Mucosa of gallbladder (tissue), 1 donor: ENCODE results near the gene SMARCB1. TPM values are rescaled to one million over a fixed set of nuclear protein-coding genes. Genes with fewer than 3 reads are reported as not detected.

Experiments used
- DNase-seq: peaks from one replicate; pipeline ENCODE4 v3.0.0-alpha.2; 2020; ENCODE audit warnings: low spot score
- total RNA-seq: library from RNA; stranded (reverse); gene quantifications from one replicate; pipeline ENCODE4 v1.2.1, GENCODE V29; 2021
- donor health status: DM: no; HTN: no; CAD: no.

The SMARCB1 gene
- total RNA-seq, 1 donor from 2014 or later = 70.7 TPM

DNA sequence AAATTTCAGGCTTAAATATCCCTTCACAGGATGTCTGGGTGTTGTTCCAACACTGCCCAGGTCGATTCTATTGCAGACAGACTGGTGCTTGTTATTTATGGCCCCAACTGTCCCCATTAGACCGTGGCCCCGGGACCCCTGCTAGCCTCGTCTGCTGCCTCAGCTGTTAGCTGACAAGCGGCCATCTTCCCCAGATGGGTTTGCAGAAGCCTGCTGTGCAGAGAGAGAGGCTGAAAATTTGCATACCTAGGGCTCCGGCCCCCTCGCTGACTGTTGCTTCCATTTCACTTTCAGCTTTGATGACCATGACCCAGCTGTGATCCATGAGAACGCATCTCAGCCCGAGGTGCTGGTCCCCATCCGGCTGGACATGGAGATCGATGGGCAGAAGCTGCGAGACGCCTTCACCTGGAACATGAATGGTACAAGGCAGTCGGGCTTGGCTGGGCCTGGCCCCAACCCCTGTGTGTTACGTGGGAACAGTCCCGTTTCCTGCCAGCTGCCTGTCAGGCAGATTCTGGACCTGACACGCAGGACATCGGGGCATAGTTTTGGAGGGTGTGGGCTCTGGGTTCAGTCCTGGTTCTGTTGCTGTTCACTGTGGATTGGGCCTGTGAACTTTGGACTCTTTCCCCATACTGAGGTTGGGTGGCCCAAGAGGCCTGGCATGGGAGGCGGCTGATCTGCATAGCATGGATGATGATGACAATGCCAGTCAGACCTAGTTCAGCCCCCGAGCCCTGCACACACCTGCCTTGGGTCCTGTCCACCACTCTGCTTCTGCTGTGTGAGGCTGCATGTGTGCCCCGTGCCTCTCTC is 16.4 kb downstream of the SMARCB1 start:
- DNase-seq = no peak

DNA sequence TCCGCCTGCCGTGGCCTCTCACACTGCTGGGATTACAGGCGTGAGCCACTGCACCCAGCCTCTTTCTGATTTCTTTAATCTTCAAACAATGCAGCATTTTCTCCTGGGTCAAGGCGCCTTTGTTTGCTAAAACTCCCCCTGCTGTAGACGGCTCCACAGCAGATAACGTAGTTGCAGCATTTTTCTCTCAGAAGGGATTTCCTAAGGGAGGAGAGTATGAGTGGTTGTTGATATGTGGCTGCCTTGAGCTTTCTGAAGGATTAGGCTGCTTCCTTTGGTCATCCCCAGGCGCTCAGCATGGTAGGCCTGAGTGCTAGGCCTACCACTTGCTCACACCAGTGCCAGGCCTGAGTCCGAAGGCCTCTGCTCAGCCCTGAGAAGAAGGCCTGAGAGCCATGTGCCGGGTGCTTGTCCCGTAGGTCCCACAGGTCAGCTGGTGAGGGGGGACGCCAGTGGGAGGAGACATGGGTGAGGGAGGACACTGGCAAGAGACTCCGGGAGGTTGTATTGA is 18.1 kb downstream of the SMARCB1 start:
- DNase-seq = no peak

DNA sequence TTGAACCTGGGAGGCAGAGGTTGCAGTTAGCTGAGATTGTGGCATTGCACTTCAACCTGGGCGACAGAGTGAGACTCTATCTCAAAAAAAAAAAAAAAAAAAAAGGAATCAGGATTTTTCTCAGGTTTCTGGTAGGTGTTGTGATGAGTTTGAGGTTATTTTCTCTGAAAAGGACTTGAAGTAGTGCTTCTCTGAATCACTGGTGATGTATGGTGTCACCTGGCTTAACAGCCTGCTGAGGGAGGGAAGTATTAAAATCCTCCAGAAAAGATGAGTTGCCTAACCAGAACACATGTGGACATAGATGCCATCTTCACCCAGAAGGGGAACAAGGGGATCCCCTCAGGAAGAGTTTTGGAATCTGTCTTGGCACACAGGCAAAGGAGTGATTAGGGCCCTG is 20.1 kb downstream of the SMARCB1 start:
- no peak for DNase-seq

DNA sequence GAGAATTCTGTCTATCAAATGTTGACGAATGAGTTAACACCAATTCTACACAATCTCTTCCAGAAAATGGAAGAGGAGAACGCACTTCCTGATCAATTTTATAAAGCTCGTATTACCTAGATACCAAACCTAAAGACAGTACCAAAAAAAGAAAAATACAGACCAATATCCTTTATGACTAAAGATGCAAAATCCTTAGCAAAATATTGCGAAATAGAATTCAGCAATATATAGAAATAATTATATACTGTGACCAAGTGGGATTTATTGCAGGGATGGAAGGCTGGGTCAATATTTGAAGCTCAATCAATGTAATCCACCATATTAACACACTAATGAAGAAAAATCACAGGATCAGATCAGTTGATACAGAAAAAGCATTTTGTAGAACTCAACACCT is 25.6 kb downstream of the SMARCB1 start:
- DNase-seq = no peak

DNA sequence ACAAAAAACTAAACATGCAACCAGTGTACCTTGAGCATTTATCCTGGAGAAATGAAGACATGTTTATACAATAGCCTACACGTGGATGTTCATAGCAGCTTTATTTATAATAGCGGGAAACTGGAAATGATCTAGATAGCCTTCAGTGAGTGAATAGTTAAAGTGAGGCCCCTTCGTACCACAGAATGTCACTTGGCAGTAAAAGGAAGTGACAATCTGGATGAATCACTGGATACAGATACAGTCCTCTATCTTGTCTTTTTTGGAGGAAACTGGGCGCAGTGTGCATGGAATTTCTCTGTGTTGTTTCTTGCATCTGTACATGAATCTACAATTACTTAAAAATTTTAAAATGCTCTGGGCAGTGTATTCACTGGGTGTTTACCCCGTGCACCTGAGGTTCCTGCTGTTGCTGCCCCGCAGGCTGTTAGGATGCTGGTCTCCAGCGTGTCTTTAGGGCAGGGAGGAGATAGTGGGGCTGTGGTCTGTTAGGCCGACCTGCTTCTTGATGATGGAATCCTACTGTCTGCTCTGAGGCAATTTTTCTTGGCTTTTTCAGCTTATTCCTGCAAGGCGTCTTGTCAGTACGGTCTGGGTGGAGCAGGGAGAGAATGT is 28.9 kb downstream of the SMARCB1 start:
- no peak for DNase-seq

DNA sequence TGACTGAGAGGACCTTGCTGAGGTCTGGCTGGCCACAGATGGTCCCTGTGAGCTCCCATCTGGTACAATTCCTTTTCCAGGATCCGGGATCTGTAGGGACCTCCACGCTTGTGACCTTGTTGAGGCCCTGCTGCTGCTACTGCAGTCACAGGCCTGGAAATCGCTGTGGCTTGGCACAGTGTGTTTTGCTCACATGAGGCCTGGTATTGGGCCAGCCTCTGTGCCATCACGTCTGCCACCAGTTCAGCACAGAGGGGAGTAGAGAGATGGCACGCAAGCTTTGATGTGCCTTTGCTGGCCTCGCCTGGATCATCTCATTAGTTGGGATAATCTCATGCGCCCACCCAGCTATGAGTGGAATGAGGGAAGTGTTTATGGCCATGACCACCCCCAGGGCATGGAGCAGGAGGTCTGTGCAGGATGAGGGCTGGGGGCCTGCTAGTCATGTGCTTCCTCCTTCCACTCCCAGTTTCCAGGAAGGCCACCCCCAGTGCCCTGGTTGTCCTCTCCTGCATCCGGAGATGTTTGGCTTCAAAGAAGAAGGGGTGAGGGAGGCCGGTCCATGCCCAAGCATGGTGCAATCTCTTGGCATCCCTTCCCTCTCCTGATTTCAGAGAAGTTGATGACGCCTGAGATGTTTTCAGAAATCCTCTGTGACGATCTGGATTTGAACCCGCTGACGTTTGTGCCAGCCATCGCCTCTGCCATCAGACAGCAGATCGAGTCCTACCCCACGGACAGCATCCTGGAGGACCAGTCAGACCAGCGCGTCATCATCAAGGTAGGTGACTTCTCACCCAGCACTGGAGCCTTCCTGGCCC is 29.6 kb downstream of the SMARCB1 start:
- DNase-seq = no peak

DNA sequence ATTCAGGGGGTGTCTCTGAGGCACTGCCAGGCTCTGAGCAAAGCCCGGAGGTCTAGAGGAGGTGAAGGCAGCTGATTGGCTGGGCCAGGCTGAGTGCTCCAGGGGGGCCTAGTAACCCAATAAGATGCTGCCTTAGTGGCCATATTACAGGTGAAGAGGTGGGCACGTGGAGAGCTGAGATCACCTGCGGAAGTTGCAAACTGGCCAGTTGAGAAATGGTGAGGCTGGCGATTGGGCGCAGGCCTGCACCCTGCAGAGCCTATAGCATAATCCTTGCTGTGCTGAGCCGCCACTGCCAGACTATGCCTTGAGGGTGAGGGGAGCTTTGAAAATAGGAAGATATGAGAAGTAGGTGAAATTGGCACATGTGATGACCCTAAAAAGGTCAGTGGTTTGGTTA is 30.4 kb downstream of the SMARCB1 start:
- no peak for DNase-seq

DNA sequence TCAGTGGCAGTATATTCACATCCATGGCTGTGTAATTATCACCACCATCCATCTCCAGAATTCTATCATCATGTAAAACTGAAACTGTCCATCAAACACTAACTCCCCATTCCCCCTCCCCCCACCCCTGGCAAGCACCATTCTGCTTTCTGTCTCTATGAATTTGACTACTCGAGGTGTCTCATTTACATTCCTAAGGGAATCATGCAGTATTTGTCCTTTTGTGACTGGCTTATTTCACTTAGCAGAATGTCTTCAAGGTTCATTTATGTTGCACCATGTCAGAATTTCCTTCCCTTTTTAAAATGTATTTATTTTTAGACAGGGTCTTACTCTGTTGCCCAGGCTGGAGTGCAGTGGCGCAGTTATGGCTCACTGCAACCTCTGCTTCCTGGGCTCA is 31.8 kb downstream of the SMARCB1 start:
- no peak for DNase-seq

DNA sequence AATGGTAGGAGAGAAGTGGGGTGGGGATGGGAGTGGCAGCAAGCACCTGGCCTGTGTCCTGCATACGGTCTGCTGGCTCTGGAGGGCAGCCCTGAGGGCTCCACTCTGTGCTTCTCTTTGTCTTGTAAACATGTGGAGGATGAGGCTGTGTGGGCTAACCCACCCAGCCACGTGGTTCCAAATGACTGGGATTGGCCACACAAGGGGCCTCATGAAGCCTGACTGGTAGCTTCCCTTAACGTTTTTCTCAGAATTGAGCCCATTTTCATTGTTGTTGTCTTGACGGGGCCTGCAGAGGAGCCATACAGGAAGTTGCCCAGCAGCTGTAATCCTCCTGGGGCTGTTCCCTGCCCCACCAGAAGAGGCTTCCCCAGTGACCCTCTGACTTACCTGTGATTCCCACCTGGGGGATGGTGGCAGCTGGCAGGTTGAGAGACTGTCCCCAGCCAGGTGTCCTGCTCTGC is 34.0 kb downstream of the SMARCB1 start:
- DNase-seq = no peak

DNA sequence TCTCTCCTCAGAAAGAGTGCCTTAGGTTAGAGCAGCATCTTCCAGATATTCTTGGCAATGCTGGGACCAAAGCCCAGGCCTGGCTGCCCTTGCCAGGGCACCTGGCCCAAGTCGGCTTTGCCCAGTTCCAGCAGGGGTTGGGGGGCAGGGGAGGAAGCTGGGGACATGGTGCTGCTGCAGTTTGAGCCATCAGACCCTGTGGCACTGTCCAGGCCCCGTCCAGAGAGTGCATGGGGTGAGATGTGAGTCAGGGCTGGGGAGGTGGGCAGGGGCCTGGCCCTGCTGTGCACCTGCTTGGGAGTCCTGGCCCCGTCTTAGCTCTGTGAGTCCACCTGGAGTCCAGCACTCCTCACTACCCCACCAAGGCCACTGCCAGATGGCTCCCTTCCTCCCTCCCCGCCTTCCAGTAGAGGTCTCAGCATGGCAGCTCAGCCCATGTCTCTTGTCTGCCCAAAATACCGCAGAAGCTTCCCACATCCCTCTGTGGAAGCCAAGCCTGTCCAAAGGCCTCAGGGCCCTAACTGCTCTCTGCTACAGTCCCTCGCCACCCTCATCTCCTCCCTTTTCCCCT is 35.4 kb downstream of the SMARCB1 start:
- no peak for DNase-seq

DNA sequence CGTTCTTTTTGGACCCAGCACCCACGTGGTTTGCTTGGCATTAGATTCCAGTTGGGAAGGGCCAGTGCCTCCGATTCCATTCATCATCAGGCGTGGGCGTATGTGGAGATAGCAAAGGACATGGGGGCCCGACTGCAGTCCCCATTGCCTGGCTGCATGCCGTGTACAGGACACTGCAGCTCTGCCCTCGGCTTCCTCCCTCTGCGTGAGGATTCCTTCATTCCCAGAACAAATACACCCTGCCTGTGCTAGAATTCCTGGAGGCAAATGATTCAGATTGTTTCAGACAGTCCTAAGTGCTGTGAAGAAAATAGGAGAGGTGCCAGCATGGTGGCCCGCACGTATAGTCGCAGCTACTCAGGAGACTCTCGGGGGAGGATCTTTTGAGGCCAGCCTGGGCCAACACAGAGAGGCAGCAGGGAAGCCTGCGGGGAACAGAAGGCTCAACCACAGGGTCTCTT is 36.6 kb downstream of the SMARCB1 start:
- no peak for DNase-seq

DNA sequence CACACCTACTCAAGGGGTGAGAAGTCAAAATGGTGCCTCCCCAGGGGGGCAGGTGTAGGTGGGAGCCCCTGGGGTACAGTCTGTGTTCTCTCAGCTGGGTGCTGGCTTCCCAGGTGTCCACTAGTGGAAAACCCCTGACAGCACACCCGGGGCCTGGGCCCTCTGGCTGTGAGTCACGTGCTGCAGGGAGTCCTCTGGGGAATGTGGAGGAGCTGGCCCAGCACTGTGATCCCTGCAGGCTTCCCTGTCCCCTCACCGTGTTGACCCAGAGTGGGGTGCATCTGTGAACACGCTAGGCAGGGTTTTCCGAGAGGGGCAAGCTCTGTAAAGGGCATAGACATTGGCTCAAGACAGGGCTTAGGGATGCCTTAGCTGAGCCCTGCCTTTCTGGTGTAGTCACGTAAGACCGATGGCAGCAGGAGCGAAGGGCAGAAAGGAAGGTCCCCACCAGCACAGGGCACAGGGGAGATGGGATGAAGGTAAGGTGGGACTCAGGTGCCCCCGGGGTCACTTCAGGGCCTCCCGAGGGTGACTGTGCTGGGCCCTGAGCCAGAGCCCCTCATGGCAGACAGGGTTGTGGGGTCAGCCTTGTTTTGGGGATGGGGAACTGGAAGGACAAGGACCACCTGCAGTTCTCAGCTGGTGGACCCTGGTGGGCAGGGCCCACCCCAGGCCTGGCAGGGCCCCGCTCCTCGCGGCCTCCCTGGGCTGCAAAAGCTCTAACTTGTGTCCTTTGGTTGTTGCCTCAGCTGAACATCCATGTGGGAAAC is 37.9 kb downstream of the SMARCB1 start:
- no peak for DNase-seq

DNA sequence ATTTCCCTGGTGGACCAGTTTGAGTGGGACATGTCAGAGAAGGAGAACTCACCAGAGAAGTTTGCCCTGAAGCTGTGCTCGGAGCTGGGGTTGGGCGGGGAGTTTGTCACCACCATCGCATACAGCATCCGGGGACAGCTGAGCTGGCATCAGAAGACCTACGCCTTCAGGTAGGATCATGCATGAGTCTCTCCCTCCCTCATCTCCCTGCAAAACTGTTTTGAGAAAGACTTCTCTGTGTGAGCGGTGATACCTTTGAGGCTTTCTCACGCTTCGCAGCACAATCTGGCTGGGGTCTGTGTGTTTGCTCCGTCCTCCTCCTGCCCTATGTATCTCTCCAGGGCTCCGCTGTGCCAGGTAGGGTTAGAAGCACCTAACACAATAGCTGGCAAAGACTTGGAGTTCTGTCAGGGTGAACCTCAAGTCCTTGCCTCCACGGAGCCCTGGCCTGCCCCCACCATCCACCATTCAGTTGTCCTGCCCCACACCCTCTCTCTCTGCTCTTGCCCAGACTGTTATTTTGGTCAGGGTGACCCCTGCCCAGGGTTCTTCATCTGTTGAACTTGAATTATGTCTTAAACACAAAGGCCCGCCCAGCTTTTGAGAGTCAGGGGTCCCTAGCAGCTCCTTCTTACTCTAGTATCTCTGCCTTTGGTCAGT is 38.6 kb downstream of the SMARCB1 start:
- no peak for DNase-seq

DNA sequence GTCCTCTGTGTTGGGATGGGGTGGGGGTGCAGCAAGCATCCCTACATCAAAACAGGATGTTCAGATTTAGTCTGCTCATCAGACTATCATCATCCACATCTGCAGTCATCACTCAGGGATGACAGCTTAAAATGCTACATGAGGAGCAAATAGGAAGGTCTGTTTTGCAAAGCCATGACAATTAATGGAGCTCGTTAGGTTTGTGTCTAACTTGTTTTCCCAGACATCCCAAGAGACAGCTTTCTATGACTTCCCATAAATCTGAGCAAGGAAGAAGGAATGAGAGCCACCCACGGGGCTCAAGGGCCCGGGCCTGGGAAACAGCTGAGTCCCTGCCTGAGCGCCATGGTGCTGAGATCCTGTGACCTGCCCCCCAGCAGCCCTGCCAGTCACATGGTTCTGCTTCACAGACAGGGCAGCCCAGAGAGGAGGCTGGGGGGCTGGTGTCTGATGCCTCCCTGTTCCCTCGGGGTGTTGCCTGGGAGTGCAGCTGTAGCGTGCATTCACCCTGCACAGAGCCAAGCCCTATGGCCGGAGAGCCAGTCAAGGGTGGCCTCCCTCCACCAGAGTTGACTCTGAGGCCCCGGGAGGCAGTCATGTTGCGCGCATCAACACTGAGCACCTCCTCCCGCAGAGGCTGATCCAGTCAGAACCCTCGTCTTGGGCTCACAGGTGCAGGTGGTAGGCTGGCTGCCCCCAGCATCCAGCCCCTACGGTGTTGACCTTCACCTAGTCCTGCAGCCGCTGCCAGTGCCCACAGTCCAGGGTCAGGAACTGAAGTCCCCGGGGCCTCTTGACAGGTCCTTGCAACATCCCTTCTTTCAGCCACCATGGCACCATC is 40.0 kb downstream of the SMARCB1 start:
- DNase-seq = no peak

DNA sequence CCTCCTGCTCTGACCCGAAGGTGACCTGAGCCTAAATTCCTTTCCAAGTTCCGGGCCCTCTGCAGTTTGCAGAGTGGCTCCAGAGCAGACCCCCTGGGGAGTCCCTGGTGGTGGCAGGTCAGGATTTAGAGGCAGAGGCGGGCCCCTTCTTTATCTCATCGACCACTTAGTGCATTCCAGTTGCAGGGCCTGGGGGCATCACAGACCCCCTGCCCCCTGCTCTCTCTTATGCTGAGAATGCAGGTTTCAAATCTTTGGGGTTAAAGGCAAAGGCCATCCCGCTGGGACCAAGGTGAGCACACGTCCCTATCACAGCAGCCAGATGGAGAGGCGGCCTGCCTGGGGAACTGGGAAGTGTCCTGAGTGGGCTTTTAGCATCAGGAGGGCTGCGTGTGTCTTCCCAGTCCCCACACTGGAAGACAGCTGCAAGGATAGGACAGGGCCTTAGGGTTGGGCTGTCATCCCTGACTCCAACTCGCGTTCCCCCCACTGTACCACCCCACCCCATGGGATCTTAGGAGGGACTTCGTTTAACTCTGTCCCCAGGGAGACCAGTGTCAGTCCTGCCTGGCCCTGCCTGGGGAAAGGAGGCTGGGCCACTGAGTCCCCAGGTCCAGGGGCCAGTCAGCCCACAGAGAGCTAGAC is 40.7 kb downstream of the SMARCB1 start:
- no peak for DNase-seq

DNA sequence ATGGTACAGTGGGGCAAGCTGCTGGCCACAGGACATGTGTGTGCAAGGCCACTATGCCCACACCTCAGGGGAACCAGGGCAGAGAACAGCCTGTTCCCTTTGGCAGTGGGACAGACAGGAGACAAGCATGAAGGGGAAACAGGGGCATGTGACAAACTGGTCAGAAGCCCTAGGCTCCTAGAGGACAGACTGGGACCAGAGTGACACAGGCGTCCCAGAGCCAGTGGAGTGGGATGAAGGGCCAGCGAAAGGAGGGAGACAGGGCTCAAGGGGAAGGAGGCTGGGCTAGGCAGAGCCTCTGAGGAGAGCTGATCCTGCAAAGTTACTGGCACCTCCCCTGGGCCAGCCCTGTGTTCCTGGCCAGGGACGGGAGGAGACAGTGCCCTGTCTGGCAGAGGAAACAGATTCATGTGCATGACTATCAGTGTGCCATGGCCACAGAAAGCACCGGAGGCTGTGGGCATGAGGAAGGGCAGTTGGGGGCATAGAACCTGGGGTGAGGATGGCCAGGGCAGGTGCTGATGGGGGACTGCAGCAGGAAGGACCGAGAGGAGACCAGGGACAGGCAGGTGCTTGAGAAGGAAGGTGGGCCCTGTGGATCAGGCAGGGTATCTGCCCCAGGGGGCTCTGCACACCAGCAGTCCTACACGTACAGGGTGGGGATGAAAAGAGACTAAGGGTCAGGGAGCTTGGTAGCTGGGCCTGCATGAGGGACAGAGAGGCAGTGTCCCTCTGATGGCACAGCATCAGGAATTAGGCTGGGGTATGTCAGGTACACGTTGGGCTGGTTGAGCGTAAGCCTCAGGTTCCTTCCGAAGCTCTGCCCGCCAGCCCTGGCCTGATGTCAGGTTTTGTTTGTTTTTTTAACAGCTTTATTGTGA is 42.3 kb downstream of the SMARCB1 start:
- DNase-seq = no peak

DNA sequence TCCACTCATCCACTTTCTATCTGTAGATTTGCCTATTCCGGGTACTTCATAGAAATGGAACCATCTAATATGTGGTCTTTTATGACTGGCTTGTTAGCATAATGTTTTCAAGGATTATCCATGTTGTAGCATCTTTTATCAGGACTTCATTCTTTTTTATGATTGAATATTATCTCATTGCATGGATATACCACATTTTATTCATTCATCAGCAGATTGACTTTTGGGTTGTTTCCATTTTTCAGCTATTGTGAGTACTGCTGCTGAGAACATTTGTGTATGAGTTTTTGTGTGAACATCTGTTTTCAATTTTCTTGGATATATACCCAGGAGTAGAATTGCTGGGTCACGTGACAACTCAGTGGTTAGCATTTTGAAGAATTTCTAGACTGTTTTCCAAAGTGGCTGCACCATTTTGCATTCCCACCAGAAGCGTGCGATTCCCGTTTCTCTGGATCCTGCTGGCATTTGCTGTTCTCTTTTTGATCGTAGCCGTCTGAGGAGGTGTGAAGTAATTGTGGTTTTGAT is 43.1 kb downstream of the SMARCB1 start:
- DNase-seq = no peak

DNA sequence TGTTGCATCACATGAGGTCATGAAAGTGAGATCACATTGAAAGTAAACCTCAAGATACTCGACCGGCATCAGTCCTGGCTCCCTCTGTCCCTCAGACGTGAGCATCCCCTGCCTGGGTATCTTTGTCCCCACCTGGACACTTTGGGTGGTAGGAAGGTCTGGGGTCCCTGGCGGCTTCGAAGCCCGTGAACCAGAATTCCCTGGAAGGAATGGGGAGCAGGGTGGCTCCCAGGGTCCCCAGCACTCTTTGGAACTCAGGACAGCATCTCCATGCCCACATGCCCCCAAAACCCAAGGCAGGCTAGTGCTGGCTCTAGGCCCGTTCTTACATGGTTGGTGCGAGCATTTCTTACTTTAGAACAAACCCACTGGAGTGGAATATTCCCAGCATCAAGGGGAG is 44.5 kb downstream of the SMARCB1 start:
- DNase-seq = no peak
